ACHN (cell line): ENCODE measurements around the gene PDXDC1.
"Not testable (repeated sequence)": the region's sequence is repeated elsewhere in the genome, so short reads cannot be mapped to it uniquely, and the experiment has no call there.

ENCODE experiments used
- DNase-seq: peaks from one replicate; pipeline ENCODE4 v3.0.0-alpha.2; 2015
- in situ Hi-C: cut with HindIII; loops from 2 replicates; pipeline ENCODE4 v1.10.0; 2017; ENCODE audit warnings: low sequenced_read_pairs, low pct_ligation_motif_present, low pct_unique_long_range_greater_than_20kb

Gene PDXDC1

DNA sequence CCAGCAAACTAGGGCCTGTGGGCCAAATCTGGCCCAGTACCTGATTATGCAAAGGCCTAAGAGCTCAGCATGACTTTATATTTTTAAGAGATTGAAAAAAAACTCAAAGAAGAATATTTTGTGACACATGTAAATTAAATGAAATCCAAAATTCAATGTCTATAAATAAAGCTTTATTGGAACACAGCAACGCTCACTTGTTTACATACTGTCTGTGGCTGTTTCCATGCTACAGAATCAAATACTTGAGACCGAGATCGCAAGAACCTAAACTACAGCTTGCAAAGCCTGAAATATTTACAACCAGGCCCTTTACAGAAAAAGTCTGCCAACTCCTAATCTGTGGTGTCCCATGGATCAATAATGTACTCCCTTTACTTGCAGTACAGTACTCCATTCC, 5.0 kb upstream of the PDXDC1 start:
- in situ Hi-C loops = not testable (repeated sequence)

DNA sequence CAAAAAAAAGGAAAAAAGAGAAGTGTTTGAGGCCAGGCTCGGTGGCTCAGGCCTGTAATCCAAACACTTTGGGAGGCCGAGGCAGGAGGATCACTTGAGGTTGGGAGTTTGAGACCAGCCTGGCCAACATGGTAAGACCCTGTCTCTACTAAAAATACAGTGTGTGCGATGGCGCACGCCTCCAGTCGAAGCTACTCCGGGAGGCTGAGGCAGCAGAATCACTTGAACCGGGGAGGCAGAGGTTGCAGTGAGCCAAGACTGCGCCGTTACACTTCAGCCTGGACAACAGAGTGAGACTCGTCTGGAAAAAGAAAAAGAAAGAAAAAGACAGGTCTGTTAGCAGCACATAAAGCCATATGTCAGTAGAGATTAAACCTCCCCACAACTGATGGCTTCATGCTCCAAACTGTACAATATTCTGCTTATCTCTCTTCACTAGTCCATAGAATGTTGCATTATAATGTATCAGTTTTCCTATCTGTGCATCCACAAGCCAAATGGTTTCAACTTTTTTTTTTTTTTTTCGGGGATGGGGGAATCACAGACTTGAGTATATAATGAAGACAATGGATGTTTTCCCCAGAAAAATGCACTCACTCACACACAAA, 3.1 kb upstream of the PDXDC1 start:
- DNase-seq, in situ Hi-C loops: not testable (repeated sequence)

More for the DNA sequence above, 5.0 kb upstream of the PDXDC1 start:
- not testable (repeated sequence) for DNase-seq

DNA sequence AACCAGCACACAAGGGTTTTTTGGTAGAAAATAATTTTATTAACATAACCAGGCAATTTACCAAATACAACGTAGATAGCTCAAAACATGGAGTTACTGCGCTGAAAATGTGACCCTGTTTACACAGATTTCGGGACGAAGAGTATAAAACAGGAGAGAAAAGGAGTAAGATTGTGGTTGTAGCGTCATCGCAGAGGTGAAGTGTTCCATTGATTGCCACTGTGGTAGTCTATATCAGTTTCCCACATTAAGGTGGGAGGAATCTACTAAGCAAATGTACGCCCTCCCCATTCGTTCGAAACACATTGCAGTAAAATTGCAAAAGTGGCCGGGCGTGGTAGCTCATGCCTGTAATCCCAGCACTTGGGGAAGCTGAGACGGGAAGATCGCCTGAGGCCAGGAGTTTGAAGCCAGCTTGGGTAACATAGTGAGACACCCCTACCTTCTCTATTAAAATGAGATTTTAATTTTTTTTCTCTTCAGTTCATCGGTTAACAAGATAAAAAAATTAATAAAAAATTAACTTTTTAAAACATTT, 972 bp upstream of the PDXDC1 start:
- DNase-seq, in situ Hi-C loops: not testable (repeated sequence)

DNA sequence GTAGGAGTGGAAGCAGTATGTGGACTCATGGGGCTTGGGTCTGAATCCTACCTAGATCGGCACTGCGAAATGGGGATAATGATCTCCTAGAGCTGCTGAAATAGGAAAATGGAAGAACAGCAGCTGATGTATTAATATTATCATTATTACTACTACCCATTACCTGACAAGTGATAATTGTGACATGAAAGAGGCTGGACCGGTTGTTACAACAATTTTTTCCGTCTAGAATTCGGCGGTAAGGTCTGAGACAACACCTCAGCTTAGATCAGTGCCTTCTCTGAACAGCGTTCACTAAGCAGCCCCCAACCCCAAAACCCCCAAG, 533 bp upstream of the PDXDC1 start:
- peak; percentile 80 for DNase-seq
- in situ Hi-C loops = not testable (repeated sequence)

DNA sequence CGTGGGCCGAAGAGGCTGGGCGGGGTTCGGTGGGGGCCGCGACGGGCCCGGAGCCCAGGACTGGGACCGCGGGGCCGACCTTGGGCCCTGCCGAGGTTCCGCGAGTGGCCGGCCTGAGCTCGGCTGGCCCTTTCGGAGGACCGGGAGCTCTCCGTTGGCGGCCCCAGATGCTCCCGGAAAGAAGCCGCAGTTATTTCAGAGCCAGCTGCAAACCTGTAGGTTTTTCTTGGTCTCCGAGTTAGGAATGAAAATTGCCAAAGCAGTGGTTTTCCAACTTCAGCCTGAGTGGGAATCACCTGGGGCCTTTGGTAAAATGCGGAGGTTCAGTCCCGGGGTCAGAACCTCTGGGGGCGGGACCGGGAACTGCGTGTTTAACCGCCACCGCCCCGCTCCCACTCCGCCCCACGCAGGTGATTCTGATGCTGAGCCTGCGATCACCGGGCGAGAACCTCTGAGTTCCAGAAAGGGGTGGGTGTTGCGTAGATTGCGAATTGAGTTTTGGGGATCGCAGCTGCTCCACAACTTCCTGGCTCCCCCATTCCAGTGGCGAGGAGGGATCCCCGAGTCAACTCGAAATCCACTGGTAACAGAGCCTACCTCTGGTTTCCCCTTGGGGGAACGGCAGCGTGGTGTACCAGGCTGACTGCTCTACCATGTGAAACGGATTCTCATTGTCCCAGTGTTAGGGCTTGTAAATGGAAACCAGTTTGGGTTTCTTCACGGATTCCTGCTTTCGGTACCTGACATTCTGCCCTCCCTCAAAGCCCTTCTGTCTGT, 780 bp downstream of the PDXDC1 start:
- DNase-seq = peak; percentile 36
- in situ Hi-C loops = not testable (repeated sequence)

DNA sequence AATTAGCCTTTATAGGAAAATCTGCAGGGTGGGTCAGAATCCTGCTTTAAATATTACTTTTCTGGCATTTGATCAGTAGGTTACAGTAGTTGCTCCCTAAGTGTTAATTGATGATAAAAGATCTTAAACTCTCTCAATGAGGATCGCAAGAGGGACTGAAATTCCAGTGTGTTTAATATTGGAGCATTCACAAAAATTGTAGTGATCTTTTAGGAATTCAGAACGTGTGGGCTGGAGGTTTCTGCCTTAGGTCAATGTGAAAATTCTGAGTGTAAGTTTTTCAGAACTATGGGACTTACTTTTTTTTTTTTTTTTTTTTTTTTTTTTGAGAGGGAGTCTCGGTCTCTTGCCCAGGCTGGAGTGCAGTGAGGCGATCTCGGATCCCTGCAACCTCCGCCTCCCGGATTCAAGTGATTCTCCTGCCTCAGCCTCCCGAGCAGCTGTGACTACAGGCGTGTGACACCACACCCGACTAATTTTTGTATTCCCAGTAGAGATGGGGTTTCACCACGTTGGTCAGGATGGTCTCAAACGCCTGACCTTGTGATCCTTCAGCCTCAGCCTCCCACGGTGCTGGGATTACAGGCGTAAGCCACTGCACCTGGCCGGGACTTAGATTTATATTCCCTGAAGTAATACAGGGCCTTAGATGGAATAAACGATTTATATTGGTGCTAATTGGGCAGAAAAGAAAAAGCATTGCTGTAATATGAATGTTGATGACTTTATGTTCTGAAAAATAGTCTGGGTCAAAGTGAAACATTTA, 2.3 kb downstream of the PDXDC1 start:
- in situ Hi-C loops, DNase-seq: not testable (repeated sequence)

DNA sequence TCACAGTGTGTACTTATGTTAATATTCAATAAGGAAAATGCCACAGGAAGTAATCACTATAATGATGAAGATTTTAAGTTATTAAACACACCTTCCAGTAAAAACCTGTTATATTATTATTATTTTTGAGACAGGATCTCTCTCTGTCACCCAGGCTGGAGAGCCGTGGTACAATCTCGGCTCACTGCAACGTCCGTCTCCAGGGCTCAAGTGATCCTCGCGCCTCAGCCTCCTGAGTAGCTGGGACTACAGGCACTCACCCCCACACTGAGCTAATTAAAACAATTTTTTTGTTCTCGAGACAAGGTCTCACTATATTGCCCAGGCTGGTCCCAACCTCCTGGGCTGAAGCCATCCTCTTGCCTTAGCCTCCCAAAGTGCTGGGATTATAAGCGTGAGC, 3.5 kb downstream of the PDXDC1 start:
- DNase-seq, in situ Hi-C loops: not testable (repeated sequence)

DNA sequence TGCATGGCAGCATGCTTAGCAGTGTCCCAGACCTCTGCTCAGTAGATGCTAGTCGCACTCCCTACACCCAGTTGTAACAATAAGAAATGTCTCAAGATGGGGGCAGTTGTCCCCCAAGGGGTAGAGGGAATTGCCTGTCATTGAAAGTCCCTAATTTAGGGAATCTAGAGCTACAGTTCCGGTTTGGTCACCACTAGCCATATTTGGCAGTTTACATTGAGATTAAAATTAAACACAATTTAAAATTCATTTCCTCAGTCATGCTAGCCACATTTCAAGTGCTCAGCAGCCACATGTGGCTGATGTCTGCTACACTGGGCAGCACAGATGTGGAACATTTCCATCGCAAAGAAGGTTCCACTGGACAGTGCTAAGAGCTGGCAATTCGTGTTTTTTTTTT, 4.1 kb downstream of the PDXDC1 start:
- DNase-seq, in situ Hi-C loops: not testable (repeated sequence)

DNA sequence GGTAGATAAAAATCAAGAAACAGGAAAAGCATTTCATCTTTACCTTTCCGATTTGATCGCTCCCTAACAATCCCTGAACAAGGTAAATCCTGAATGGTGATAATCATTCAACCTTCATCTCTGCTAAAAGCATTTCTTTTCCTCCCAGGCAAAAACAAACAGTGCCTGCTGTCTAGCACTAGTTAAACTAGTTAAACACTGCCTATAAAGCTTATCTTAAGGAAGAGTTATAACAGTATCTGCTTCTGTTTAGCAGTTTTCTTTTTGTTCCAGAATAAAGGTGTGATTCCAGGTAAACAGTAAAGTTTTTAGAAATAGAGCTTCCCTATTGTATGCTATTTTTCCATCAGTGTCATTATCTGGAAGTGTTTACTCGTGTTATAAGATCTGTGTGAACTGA, 6.4 kb downstream of the PDXDC1 start:
- DNase-seq, in situ Hi-C loops: not testable (repeated sequence)

DNA sequence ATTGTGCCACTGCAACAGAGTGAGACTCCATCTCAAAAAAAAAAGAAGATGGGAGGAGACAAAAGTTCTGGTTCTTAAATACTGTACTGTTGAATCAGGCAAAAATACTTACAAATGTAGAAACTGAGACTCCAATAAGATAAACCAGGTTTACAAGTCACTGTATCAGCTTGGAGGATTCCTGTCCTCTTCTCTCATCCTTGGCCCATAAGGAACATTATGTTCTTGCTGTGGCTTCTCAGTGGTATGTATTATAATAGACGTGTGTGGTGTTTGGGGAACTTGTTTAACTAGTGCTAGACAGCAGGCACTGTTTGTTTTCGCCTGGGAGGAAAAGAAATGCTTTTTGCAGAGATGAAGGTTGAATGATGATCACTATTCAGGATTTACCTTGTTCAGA, 7.7 kb downstream of the PDXDC1 start:
- DNase-seq, in situ Hi-C loops: not testable (repeated sequence)

DNA sequence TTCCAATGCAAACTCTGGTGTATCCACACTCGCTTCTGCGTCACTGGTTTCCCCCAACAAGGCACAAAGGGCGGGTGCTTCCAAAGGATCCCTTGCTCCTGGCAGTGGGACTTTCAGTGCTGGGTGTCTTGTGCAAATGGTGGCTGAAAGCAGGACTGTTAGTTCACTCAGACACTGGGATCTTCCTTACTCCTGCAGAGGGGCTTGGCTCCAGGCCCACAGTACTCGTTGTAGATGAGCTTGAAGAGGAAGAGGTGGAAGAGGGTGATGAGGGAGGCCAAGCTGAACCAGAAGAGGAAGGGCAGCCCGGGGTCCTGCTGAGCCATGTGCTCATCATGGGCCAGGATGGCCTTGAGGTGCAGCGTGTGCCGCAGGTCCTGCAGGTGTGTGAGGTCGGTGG, 13.3 kb downstream of the PDXDC1 start:
- DNase-seq, in situ Hi-C loops: not testable (repeated sequence)

DNA sequence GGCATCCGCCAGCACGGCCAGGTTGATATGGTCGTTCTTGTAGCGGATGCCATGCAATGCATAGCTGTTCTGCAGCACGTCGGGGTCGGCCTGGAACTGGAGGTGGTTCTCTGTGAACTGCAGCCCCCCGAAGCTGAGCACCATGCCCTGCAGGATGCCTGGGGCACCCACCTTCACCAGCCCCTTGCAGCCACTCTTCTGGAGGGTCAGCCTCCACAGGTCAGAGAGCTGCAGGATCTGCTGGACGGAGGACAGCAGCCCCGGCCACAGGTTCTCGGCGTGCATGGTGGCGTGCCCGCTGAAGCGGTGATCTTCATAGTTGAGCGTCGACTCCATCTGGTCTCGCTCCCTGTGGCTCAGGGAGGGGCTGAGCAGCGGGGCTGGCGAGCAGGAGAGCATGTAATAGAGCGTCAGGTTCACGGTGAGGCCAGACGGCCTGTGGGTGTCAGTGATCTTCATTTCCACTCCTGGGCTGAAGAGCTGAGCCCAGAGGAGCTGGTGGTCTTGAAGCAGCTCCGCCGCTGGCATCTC, 13.9 kb downstream of the PDXDC1 start:
- in situ Hi-C loops, DNase-seq: not testable (repeated sequence)

DNA sequence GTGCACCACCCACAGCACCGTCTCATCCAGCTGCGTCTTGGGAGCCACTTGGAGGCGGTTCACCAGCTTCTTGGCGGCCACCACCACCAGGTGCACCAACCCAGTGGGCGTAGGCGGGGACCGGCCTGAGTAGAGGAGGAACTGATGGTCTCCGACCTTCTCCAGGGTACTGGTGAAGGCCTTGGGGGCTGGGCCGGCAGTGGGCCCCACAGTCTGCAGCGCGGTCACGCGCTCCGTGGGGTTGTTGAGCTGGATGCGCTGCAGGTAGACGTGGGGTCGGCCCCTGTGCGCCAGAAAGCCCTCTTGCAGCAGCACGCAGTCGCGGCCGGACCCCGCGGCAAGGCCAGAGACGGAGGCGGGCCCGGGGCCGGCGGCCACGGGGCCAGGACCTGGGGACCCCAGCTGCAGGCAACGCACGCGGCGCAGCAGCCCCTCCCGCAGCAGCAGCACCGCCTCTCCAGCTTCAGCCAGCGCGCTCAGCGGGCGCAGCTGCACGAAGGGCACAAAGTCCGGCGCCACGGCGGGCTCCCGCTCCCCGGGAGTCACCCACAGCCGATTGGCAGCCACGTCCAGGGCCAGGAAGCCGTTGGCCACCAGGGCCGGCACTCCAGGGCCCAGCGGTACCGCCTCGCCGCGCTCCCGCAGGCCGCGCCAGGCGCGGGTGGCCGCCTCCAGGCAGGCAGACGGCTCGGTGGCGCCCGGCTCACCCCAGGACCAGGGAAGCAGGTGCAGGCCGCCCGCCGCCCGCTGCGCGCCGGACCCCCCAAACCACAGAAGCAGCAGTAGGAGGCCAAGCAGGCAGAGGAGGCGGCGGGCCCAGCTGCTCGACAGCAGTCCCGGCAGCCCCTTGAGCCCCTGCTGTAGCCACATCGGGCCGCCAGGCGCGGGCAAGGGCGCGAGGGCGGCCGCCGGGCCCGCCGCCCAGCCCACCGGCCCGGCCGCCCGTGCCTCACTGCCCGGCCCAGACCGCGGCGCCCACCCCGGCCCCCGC, 14.8 kb downstream of the PDXDC1 start:
- in situ Hi-C loops, DNase-seq: not testable (repeated sequence)

DNA sequence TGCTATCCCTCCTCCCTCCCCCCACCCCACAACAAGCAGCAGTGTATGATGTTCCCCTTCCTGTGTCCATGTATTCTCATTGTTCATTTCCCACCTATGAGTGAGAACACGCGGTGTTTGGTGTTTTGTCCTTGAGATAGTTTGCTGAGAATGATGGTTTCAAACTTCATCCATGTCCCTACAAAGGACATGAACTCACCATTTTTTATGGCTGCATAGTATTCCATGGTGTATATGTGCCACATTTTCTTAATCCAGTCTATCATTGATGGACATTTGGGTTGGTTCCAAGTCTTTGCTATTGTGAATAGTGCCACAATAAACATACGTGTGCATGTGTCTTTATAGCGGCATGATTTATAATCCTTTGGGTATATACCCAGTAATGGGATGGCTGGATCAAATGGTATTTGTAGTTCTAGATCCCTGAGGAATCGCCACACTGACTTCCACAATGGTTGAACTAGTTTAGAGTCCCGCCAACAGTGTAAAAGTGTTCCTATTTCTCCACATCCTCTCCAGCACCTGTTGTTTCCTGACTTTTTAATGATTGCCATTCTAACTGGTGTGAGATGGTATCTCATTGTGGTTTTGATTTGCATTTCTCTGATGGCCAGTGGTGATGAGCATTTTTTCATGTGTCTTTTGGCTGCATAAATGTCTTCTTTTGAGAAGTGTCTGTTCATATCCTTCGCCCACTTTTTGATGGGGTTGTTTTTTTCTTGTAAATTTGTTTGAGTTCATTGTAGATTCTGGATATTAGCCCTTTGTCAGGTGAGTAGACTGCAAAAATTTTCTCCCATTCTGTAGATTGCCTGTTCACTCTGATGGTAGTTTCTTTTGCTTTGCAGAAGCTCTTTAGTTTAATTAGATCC, 18.7 kb downstream of the PDXDC1 start:
- DNase-seq, in situ Hi-C loops: not testable (repeated sequence)

DNA sequence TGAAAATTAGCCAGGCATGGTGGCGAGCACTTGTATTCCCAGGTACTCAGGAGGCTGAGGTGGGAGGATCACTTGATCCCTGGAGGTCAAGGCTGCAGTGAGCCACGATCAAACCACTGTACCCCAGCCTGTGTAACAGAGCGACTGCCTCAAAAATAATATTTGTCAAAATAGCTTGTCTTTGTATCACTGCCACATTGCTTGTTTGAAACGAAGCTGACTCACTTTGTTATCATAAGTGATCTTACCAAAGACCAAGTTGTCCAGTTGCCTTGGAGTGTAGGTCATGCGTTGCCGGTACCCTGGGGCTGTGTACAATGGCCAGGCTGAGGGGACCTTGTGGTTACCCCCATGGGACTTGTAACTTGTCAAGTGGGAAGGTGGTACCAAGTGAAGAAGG, 21.9 kb downstream of the PDXDC1 start:
- DNase-seq, in situ Hi-C loops: not testable (repeated sequence)

DNA sequence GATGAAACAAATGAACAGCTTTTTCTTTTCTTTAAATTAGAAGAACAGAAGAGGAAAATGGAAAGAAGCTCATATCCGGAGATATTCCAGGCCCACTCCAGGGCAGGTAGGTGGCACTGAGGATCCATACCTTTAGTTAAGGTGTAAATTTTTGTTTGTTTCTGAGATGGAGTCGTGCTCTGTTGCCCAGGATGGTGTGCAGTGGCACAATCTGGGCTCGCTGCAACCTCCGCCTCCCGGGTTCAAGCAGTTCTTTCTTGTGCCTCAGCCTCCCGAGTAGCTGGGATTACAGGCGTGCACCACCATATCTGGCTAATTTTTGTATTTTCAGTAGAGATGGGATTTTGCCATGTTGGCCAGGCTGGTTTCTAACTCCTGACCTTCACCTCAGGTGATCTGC, 23.5 kb downstream of the PDXDC1 start:
- in situ Hi-C loops, DNase-seq: not testable (repeated sequence)

DNA sequence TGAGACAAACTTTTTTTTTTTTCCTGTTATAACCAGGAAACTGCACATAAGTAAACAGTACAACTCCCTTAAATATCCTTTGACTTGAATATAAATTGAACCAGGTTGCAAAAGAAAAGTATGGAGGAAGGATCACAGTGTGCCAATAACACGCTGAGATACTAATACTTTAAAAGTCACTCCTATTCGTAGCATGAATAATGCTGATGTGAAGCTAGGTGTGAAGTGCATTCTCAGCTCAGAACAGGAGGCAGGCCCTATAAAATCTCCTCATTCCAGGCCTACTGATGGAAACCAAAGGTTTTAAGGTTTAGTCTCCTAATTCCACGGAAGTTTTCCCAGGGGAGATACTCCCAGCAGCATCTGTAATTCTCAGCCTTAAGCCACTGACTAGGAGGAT, 25.0 kb downstream of the PDXDC1 start:
- in situ Hi-C loops, DNase-seq: not testable (repeated sequence)
